Retina (tissue), 1 donor: ENCODE data around the gene TRAM2.

ENCODE experiments used
- DNase-seq: peaks from one replicate; pipeline ENCODE4 v3.0.0-alpha.2; 2016

TRAM2 gene

GRCh38 chr6:52544602-52545405 lies 32.1 kb downstream of the TRAM2 start:
- no peak for DNase-seq

DNA sequence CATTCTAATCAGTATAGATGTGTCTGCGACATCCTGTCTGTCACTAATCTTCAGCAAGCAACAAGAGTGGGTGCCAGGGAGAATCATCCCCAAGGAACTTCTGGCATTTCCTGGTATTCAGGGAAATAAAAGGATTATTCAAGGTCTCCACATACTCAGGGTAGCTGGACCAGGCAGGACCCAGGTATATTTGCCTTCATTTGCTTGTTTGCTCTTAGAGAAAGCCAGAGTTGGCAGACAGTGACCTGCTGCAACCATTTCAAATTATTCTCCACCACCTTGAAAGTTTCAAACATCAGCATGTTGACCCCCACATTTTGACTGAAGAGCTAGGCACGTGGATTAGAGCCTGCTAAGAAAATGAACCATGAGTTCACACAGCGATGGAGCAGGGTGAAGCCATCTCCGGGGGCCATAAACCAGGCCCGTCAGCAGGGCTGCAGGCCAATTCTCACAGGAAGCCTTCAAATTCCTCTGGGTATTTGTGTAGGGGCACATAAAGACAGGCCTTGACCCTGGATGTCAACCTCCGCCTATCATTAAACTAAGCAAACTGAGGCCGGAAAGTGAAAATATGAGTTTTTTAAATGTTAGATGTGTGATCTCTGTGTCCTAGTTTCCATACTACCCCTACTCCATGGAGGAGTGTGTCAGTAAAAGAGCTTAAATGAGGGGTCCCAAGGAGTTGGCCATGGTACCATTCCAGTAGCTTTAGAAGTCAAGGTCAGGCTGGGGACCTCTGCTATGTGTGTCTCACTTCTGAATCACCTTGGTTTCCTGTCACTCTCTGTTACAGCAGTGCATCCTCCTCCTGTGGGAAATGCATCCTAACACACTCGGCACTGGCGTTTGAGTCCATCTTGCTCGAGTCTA lies 32.9 kb downstream of the TRAM2 start:
- DNase-seq, result no peak

DNA sequence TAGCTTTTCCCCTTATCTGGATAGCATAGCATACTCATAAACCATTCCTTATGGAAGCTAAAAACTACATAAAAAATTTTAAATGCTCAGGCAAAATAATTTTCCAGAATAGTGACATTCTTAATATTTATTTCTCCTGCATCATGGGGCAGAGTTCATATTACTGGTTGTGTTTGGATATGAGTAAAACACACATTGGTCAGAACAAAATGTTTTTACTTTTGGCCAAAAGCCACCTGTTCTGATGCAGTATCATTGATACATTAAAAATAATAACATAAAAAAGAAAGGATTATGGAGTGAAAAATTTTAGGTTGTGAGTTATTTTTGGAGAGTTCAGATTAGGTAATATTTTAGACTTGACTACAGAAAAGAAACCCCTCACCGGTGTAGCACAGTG lies 33.6 kb downstream of the TRAM2 start:
- DNase-seq, result no peak

- DNase-seq, result no peak
Observed at GRCh38 chr6:52541135-52541534, 35.7 kb downstream of the TRAM2 start.

DNA sequence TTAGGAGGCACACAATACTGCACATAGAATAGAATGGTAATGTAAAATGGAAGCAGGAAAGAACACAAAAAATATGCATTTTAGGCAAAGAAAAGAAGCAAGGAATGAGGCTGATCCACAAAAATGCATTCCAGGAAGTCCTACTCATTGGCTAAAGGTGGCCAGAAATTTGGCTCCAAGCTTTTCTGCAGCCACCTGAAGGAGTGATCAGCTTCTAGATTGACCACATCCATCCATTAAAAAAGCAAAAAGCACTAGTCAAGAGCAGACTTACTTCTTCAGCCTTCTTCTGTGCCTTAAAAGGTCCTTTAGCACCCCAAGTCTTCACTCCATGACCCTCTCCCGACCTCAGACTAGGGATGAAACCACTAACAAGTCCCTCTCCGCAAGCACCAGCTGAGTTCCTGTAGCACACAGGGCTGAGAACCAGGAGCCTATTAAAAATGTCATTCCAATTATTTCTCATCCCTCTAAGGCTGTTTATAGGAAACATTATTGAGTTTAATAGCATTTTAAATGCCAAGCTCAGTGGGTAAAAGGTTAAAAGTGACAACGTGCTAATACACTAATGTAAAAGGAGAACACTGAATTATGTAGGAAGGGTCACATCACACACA lies 36.5 kb downstream of the TRAM2 start:
- DNase-seq, result no peak

DNA sequence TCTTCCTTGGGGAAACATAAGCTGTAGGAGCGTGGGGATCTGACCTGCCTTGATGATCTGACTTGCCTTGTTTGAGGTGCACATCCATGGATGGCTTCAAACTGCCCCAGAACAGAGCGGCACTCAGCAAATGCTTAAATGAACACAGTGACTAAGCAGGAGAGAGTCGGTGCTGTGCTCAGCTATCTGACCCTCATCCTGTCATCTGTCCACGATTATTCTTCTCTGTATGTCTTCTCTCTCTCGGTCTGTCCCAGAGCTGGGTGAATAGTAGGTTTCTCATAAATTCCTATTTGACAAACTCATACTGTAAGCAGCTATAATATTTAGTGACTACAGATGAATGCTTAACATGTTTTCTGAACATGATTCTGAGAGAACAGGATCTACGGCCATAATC lies 37.3 kb downstream of the TRAM2 start:
- no peak for DNase-seq

DNA sequence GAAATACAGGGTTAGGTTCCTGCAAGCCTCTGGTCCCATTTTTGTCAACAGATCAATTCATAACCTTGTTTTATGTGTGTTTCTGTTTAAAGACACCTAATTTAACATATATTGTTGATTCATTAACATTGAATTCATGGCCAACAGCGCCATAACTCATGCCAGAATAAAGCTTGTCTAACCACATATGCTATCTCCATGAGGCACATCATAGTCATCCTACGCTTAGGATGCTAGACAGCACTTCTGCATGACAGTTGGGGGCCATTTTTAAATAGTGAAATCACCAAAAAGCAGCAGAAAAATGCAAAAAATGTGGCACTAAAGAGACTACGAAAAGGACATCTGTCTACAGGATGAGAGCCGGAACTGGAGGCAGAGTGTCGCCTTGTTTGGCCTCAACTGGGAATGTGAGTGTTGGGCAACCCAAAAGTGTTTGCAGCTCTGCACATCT lies 37.9 kb downstream of the TRAM2 start:
- DNase-seq, result no peak

DNA sequence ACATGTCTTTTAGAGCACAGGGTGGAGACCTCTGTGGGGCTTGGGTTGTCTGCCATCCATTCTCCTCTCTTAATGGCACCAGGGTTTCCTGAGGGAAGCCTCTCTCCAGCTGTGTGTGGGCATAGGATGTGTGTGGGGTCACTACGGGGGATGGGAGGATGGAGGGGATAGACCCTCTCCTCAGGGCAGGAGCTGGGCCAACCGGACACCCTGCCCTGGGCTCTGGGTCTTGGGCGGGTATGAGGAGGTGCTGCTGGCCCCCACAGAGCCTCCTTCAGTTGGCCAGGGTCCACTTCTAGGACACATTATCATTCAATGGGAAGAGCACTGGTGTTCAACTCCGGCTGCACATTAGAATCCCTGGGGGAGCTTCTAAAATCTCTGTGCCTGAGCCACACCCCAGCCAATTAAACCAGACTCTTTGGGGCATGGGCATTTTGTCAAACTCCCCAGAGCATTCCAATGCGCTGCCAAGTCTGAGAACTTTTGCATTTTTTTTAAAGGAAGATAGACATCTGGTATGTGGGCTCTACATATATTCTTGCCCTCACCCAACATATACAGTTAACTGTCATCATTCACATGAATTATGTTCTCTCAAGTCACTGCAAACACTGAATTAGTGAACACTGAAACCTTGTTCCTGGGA lies 38.5 kb downstream of the TRAM2 start:
- no peak for DNase-seq

- no peak for DNase-seq
Observed at GRCh38 chr6:52537001-52537753, 39.7 kb downstream of the TRAM2 start.

DNA sequence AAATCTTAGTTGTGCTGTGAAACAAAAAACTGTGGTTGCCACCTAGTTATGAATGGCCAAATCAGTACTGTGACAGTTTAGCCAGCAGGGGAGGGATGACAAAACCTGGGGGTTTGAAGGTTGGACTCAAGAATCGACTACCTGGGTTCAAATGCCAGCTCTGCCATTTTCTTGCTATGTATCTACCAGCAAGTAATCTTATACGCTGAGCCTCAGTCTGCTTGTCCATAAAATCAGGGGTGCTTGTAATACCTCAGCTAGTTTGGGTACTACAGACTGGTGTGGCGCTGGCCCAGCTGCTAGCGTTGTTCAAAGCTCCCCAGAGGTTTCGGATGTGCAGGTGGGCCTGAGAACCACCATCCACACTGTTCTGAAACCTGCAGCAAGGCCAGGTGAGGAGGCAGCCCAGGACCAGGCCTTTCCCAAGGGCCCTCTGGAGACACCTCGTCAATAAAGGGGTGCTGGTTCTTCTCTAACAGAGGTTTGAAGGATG lies 40.4 kb downstream of the TRAM2 start:
- DNase-seq, result no peak

DNA sequence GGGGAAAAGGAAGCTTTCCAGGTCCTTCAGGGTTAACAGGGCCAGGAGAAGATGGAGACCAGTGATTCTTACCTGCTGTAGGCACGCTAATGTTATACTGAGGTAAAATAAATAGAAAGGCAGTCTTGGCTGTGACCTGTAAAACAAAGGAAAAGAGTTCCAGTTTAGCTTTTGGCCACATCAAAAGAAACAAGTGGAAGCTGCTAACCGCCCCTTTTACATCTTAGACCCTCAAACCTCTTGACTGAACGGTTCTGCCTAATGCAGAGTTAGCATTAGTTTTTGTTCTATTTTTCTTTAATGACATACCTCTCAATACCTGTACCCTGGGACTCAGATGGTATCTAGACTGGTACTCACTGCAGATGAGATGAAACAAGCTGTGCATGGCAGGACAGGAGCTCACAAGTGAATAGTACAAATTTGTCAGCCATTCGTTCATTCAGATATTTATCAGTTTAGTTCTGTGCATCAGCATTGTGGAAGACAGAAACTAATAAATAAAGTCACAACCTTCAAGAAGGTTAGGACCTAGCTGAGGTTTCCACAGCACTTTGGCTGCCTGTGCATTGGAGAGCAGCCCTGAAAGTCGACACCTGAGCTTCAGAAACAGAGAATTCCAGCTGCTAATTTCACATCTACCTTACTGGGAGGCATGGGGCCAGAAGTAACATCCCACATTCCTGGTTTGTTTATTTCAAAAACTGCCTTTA lies 41.0 kb downstream of the TRAM2 start:
- DNase-seq, result no peak

DNA sequence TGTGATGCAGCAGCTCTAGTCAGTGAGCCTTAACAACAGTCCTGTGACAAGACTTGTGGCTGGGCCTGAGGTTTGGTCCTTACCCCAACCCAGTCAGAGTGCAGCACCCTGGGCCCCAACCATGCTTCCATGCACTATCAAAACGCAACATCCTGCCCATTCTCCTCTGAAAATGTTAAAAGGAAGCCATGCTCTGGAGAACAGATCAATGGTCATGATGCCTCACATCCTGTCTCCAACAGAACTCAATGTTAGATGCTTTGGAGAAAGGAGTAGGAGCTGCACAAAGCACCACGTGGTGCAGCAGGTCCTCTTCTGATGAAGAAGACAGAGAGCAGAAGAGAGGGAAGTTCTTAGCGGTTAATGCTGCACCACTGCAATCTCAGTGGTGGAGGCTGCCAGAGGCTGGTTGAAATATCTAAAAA lies 41.9 kb downstream of the TRAM2 start:
- DNase-seq, result no peak

GRCh38 chr6:52534363-52534762 lies 42.5 kb downstream of the TRAM2 start:
- no peak for DNase-seq

GRCh38 chr6:52533491-52533890 lies 43.4 kb downstream of the TRAM2 start:
- no peak for DNase-seq

DNA sequence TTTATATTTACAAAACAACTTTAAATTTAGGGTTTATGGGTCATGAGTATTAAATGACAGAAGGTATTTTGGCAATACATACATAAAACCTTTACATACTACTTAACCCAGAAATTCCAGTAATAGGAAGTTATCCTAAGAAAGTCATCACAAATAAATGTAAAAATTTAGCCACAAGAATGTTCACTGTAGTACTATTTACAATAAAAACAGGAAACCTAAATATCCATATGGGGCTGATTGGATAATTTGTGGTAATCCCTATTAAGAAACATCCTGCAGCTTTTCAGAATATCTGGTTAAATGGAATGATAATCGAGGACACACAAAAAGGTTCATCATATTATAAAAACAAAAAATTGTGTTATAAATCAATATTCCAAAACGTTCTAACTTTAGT lies 44.4 kb downstream of the TRAM2 start:
- no peak for DNase-seq

GRCh38 chr6:52531834-52532233 lies 45.0 kb downstream of the TRAM2 start:
- DNase-seq, result no peak

DNA sequence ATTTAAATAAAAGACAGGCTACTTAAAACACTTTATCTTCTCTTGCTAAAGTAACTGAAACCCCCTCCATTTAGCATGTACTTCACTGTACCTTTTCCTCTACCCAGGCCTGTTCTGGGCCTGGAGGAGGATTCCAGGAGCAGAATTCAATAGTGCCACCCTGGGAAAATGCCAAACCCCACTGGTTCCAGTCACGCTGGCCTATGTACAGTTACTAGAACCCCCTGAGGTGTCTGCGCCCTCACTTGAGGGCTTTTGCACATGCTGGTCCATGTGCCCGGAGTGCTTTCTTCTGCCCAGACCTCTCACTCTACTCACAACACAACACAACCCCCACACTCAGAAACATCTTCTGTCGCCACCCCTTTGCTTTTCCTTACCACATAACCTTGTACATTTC lies 45.5 kb downstream of the TRAM2 start:
- no peak for DNase-seq

- no peak for DNase-seq
Observed at GRCh38 chr6:52530351-52530750, 46.5 kb downstream of the TRAM2 start.

DNA sequence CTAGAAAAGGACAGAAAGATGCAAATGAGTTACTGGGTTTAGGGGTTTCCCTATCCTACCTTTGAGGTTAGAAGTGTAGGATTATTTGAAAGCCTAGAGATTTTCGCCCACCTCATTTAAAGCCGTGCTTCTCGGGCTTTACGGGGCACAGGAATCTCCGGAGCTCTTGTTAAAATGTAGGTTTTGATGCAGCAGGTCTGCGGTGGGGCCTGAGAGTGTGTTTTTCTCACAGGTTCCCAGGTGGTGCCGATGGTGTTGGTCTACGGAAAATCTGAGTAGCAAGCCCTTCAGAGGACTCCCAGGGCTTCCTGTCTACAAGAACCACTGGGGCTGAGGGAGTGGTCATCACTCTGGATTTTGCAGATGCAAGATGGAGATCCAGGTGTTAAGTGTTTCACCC lies 47.5 kb downstream of the TRAM2 start:
- no peak for DNase-seq

GRCh38 chr6:52527436-52527835 lies 49.4 kb downstream of the TRAM2 start:
- no peak for DNase-seq

DNA sequence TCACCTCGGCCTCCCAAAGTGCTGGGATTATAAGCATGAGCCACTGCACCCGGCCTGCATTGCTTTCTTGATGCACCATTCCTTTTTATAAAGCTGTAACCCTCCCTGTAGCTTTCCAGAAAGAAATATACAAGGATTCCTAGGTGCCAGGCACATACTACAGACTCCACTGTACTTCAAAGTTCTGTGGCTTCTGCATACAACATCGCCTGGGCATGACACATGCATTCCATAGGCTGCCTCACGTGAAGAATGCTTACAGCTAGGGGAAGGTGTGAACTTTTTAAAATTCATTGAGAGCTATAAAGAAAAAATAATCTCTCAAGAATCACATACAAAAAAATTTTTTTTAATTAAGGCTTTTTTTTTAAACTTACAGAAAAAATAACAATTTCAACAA lies 50.2 kb downstream of the TRAM2 start:
- no peak for DNase-seq
